H7 (cell line): ENCODE results near the gene CARNS1. TPM values are rescaled to one million over a fixed set of nuclear protein-coding genes. Genes with fewer than 3 reads are reported as not detected.

Experiments used
- DNase-seq: peaks from one replicate; pipeline ENCODE4 v3.0.0; 2012
- H3K27me3 ChIP-seq: 2 replicates; pipeline ENCODE4 v1.6.0; 2011; ENCODE audit warnings: mild to moderate bottlenecking, low read length; ENCODE audit not compliant: control insufficient read depth, insufficient read depth
- H3K36me3 ChIP-seq: replicated peaks from 2 replicates; pipeline ENCODE4 v1.5.1; 2011; ENCODE audit warnings: low read length; ENCODE audit not compliant: control insufficient read depth, insufficient read depth
- H3K4me3 ChIP-seq: 2 replicates; pipeline ENCODE4 v1.5.1; 2011; ENCODE audit warnings: low read depth, mild to moderate bottlenecking, control low read depth, low read length, moderate library complexity; ENCODE audit not compliant: insufficient read depth
- total RNA-seq: library from RNA; depleted of rRNA; stranded (reverse); fragments of >200 nt; shearing (Covaris generic); gene quantifications from 2 replicates; pipeline ENCODE4 v1.2.3, GENCODE V29; 2014

The CARNS1 gene
- total RNA-seq, 1 experiment from 2014 or later = 0.17 TPM

GRCh38 chr11:67408437-67409200, 6.9 kb upstream of the CARNS1 start:
- no peak for DNase-seq
- peaks cover 6% of the 10 kb centered on the region for H3K27me3 ChIP-seq
- no peaks in the 10 kb centered on the region for H3K36me3 ChIP-seq
- H3K4me3 ChIP-seq = no peak overlapping the region

- Histone ChIP-seq H3K27me3 (peaks cover 6% of the 10 kb centered on the region), H3K36me3 (no peaks in the 10 kb centered on the region), H3K4me3 (no peak overlapping the region)
- DNase-seq = peak; percentile 73
Measured at GRCh38 chr11:67409261-67409666, 6.2 kb upstream of the CARNS1 start.

DNA sequence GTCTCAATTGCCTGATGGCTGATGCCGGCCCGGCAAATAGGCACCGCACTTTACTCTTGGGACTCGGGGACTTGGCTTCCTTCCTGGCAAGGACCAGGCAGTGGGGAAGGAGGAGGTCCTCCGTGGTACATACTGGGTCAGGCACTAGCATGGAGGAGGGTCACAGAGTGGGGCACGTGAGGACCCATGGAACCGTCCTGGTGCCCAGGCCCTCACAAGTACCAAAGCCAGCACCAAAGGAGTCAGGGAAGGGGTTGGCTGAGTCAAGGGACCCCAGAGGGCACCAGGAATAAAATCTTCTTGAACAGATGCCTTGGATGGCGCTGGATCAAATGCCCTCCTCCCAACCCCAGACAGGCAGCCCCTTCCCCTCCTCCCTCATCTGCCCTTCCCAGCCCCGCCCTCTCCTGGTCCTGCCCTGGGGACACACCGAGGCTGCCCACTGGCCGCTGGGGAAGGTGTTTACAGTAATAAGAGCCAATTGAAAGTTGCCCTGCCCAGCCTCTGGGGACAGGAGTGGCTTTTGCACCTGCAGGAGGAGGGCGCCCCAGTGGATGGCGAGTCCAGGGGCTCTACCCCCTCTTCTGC, 5.6 kb upstream of the CARNS1 start:
- H3K27me3 ChIP-seq = peaks cover 7% of the 10 kb centered on the region
- DNase-seq = peak; percentile 96
- no peaks in the 10 kb centered on the region for H3K36me3 ChIP-seq
- H3K4me3 ChIP-seq = no peak overlapping the region

- Histone ChIP-seq H3K4me3 (no peak overlapping the region), H3K27me3 (peaks cover 11% of the 10 kb centered on the region), H3K36me3 (no peaks in the 10 kb centered on the region)
- no peak for DNase-seq
Measured at GRCh38 chr11:67410369-67410831, 5.1 kb upstream of the CARNS1 start.

DNA sequence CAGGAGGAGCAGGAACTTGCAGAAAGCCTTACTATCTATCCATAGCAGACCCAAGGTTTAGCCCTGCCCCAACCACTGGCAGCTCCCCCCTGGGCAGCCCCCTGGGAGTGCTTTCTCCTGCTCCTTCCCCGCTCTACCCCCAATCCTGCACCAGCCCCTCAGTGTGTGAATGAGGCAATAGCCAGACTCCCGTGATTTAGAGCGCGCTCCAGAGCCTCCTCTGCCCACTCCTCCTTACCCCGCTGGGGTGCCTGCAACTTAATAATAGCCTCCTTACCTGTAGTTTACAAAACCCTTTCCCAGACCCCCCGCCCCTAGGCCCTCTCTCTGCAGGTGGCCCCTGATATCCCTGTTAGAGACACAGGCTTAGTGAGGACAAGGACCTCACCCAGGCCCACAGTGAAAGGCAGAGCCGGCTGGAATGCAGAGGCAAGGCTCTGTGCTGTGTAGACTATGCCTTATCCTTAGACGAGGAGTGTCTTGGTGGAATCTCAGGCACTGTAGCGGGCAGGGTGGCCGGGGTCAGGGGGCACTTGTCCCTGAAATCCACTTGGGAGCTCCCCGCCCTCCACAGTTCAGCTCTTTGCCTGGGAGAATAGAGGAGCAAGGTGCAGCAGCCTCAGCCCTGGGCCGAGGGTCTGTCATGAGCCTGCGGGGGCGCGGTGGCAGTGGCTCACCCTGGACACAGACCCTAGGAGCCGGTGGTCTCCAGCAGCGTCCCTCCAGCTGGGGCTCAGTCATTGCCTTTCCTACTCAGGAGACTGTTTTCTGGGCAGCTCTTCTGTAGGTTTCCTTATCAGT, 4.3 kb upstream of the CARNS1 start:
- DNase-seq = no peak
- peaks cover 13% of the 10 kb centered on the region for H3K27me3 ChIP-seq
- H3K36me3 ChIP-seq = no peaks in the 10 kb centered on the region
- no peak overlapping the region for H3K4me3 ChIP-seq

DNA sequence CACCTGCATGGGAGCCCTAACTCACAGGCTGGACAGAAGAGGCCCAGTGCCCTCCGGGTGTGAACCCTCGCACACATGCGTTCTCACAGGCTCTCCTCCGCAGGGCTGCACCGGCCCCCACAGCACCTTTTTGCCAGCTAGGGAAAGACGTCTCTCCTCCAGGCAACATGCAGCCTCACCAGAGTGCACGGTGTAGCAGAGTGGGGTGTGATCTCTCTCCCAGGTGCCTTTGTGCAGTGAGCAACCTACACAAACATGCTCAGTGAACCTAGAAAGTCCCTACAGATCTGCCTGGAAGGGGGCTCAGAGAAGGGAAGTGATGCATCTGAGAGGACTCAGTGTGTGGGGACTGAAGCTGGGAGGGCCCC, 3.7 kb upstream of the CARNS1 start:
- DNase-seq = no peak
- H3K27me3 ChIP-seq = peaks cover 13% of the 10 kb centered on the region
- H3K4me3 ChIP-seq = no peak overlapping the region
- H3K36me3 ChIP-seq = no peaks in the 10 kb centered on the region

DNA sequence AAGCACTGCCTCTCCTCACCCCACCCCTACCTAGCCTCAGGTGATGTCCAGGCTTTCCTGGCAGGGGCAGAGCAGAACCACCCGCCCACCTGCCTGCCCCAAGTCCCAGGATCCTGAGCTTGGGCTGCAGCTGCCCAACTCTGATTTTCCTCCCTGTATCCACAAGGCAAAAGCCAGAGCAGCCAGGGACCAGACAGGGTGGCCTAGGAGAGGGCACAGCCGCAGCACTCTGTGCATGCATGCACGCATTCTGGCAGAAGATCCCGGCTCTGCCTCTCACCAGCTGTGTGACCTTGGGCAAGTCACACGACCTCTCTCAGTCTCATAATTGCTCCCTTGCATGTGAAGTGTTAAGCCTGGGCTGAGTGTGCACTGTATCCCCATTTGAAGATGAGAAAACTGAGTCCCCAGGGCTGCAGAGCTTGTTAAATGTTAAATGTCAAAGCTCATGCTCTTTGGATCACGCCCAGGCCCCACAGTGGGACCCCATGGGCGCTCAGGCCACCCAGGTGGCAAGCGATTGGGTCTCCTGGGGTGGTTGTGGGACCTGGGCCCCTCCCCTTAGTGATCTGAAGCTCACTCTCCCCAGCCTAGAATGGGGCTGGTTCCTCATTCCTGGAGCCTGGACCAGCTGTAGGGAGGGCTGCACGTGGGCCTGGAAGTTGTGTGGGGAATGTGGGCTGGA, 2.8 kb upstream of the CARNS1 start:
- Histone ChIP-seq H3K27me3 (peaks cover 13% of the 10 kb centered on the region), H3K4me3 (no peak overlapping the region), H3K36me3 (no peaks in the 10 kb centered on the region)
- no peak for DNase-seq

DNA sequence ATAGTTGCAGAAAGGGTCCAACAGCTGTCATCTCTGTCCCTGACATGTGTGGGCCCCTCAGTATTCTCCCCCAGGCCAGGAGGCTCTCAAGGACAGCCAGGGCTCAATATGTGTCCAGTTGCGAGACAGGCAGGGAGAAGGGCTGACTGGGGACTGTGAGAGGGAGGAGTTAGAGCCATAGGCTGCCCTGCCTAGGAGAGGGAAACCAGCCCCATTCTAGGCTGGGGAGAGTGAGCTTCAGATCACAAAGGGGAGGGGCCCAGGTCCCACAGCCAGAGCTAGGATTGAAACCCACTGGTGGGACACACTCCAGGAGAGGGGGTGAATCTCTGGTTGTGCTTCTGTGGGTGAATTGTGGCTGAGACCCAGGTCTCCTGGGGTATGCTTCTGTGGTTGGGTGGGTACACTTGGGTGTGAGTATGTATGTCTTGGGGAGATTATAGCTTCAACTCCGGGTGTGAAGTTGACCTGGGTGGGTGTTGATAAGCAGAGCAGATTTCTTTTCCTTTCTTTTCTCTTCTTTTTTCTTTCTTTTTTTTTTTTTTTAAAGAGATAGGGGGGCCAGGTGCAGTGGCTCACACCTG, 2.1 kb upstream of the CARNS1 start:
- Histone ChIP-seq H3K4me3 (no peak overlapping the region), H3K36me3 (no peaks in the 10 kb centered on the region), H3K27me3 (peaks cover 13% of the 10 kb centered on the region)
- DNase-seq = no peak

- Histone ChIP-seq H3K27me3 (peaks cover 20% of the 10 kb centered on the region), H3K36me3 (no peaks in the 10 kb centered on the region), H3K4me3 (no peak overlapping the region)
- DNase-seq = no peak
Measured at GRCh38 chr11:67416416-67417335, 1.2 kb downstream of the CARNS1 start.

DNA sequence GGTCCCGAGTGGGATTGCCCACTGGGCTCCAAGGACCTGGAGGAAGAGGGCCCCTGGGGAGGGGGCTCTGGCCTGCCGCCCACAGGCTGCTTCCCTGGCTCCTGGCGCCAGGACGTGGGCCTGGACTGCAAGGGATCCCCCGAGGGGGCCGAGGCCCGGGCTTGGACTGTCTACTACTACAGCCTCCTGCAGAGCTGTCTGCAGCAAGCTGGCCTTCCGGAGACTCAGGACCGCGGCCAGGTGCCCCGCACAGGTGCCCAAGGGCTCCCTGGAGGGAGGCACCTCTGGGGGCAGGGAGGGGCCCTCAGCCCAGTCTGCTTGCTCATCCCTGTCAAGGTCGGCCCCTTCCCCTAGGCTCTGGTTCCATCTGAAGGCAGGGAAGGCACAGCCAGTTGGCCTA, 1.9 kb downstream of the CARNS1 start:
- no peak for DNase-seq

DNA sequence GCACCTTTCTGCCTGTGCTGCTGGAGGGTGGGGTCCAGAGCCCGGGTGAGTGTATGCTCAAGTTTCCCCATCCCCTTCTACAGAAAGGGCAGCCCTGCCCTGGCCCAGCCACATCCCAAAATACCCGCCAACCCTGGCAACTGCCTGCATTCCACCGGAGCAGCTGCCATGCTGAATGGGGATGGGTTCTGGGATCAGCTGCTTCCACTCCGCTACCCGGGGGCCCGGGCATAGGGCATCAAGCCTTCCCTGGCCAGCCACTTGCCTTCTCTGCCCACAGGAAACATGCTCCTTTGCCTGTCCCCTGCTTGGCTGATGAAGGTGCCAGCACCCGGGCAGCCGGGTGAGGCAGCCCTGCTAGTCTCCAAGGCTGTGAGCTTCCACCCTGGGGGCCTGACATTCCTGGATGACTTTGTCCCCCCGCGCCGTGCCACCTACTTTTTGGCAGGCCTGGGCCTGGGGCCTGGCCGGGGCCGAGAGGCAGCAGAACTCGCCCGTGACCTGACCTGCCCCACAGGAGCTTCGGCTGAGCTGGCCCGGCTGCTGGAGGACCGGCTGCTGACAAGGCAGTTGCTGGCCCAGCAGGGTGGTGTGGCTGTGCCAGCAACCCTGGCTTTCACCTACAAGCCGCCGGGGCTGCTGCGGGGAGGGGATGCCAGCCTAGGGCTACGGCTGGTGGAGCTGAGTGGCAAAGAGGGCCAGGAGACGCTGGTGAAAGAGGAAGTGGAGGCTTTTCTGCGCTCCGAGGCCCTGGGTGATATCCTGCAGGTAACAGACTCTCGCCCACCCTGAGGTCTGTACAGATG, 3.2 kb downstream of the CARNS1 start:
- Histone ChIP-seq H3K36me3 (no peaks in the 10 kb centered on the region), H3K27me3 (peaks cover 15% of the 10 kb centered on the region), H3K4me3 (no peak overlapping the region)
- no peak for DNase-seq

More for the DNA sequence above, 1.9 kb downstream of the CARNS1 start:
- Histone ChIP-seq H3K27me3 (peaks cover 15% of the 10 kb centered on the region), H3K36me3 (no peaks in the 10 kb centered on the region), H3K4me3 (no peak overlapping the region)

GRCh38 chr11:67419325-67420049, 4.0 kb downstream of the CARNS1 start:
- DNase-seq = no peak
- no peak overlapping the region for H3K4me3 ChIP-seq
- H3K27me3 ChIP-seq = peaks cover 15% of the 10 kb centered on the region
- no peaks in the 10 kb centered on the region for H3K36me3 ChIP-seq
